GM12878 (cell line): ENCODE results near the gene GNAI2. TPM values are rescaled to one million over a fixed set of nuclear protein-coding genes. Genes with fewer than 3 reads are reported as not detected.
A peak's percentile ranks its signal among the peaks of the same experiment; 100 is the strongest.

ENCODE experiments used
- ATF3 ChIP-seq: IDR thresholded peaks from 2 replicates; pipeline ENCODE4 v1.6.1; 2011; ENCODE audit warnings: low read depth, mild to moderate bottlenecking, low read length, moderate library complexity, borderline replicate concordance; ENCODE audit errors: extremely low read depth
- ATF7 ChIP-seq: fragments of 450-650 bp; IDR thresholded peaks from 2 replicates; pipeline ENCODE4 v1.6.1; 2016; ENCODE audit warnings: low read depth, mild to moderate bottlenecking
- BACH1 ChIP-seq: fragments of 450-650 bp; IDR thresholded peaks from 2 replicates; pipeline ENCODE4 v1.6.1; 2017; ENCODE audit warnings: mild to moderate bottlenecking, borderline replicate concordance
- BHLHE40 ChIP-seq, 2 experiments: fragments of 450-650 bp in 1 of 2; IDR thresholded peaks; 2 replicates each; pipeline ENCODE4 v1.6.1; 2011 to 2017; ENCODE audit warnings: low read depth in 2 of 2, borderline replicate concordance in 1 of 2, improper control_type of control experiment in 1 of 2, low read length in 1 of 2, mild to moderate bottlenecking in 1 of 2
- CEBPB ChIP-seq, 2 experiments: fragments of 150-350 bp in 1 of 2; IDR thresholded peaks; 2 replicates each; pipeline ENCODE4 v1.6.1; 2012 to 2014; ENCODE audit warnings: low read depth in 2 of 2, low read length in 2 of 2, borderline replicate concordance in 1 of 2, inconsistent platforms in 1 of 2
- DPF2 ChIP-seq: fragments of 450-650 bp; IDR thresholded peaks from 2 replicates; pipeline ENCODE4 v1.6.1; 2017; ENCODE audit warnings: mild to moderate bottlenecking
- EED ChIP-seq: sonication (generic); IDR thresholded peaks from 2 replicates; pipeline ENCODE4 v1.6.1; 2016; ENCODE audit warnings: antibody characterized with exemption, low read depth
- EGR1 ChIP-seq, 2 experiments: IDR thresholded peaks; 1 replicate in 1 of 2; 2 replicates in 1 of 2; pipeline ENCODE4 v1.6.1; 2011 to 2012; ENCODE audit warnings: low read depth in 2 of 2, low read length in 2 of 2, borderline replicate concordance in 1 of 2, mild to moderate bottlenecking in 1 of 2, moderate library complexity in 1 of 2
- EP300 ChIP-seq, 2 experiments: fragments of 150-350 bp in 1 of 2; IDR thresholded peaks; 2 replicates each; pipeline ENCODE4 v1.6.1; 2011 to 2012; ENCODE audit warnings: low read depth in 2 of 2, low read length in 2 of 2, borderline replicate concordance in 1 of 2, improper control_type of control experiment in 1 of 2, inconsistent platforms in 1 of 2; ENCODE audit not compliant: control insufficient read depth in 1 of 2
- EZH2 ChIP-seq: IDR thresholded peaks from 2 replicates; pipeline ENCODE4 v1.6.1; 2012; ENCODE audit warnings: low read depth, mild to moderate bottlenecking, control low read depth, inconsistent platforms, low read length, borderline replicate concordance; ENCODE audit not compliant: control insufficient read depth
- FOS ChIP-seq: IDR thresholded peaks from 3 replicates; pipeline ENCODE4 v1.6.1; 2011; ENCODE audit warnings: borderline replicate concordance; ENCODE audit not compliant: insufficient read length; ENCODE audit errors: extremely low read depth
- FOXK2 ChIP-seq: fragments of 450-650 bp; IDR thresholded peaks from 2 replicates; pipeline ENCODE4 v1.6.1; 2017; ENCODE audit warnings: mild to moderate bottlenecking, moderate library complexity
- HDAC2 ChIP-seq: fragments of 200-600 bp; sonication (generic); IDR thresholded peaks from 2 replicates; pipeline ENCODE4 v1.6.1; 2017
- HDAC6 ChIP-seq: fragments of 200-600 bp; sonication (generic); IDR thresholded peaks from one replicate; pipeline ENCODE4 v1.8.0; 2017; ENCODE audit warnings: antibody characterized with exemption; ENCODE audit not compliant: unreplicated experiment
- MEF2A ChIP-seq: IDR thresholded peaks from 2 replicates; pipeline ENCODE4 v1.6.1; 2011; ENCODE audit warnings: low read depth, mild to moderate bottlenecking, low read length, moderate library complexity; ENCODE audit not compliant: insufficient read depth
- NR2C2 ChIP-seq: IDR thresholded peaks from 2 replicates; pipeline ENCODE4 v1.6.1; 2011; ENCODE audit warnings: borderline replicate concordance, low read depth; ENCODE audit not compliant: control insufficient read depth, insufficient read length
- PBX3 ChIP-seq: IDR thresholded peaks from 2 replicates; pipeline ENCODE4 v1.6.1; 2011; ENCODE audit warnings: mild to moderate bottlenecking, low read depth, low read length, moderate library complexity; ENCODE audit not compliant: insufficient replicate concordance
- POLR2A ChIP-seq: IDR thresholded peaks from 2 replicates; pipeline ENCODE4 v1.6.1; 2011; ENCODE audit warnings: low read depth, mild to moderate bottlenecking, low read length
- RAD21 ChIP-seq: IDR thresholded peaks from 2 replicates; pipeline ENCODE4 v1.6.1; 2011; ENCODE audit warnings: mild to moderate bottlenecking, low read depth, low read length, moderate library complexity; ENCODE audit not compliant: insufficient read depth
- SREBF1 ChIP-seq: IDR thresholded peaks from 2 replicates; pipeline ENCODE4 v1.6.1; 2012; ENCODE audit warnings: mild to moderate bottlenecking, low read length
- STAT3 ChIP-seq: IDR thresholded peaks from 2 replicates; pipeline ENCODE4 v1.6.1; 2011; ENCODE audit warnings: low read depth, low read length, improper control_type of control experiment
- USF2 ChIP-seq: IDR thresholded peaks from 2 replicates; pipeline ENCODE4 v1.6.1; 2011; ENCODE audit warnings: low read depth, low read length, improper control_type of control experiment, borderline replicate concordance
- YBX1 ChIP-seq: fragments of 450-650 bp; IDR thresholded peaks from 2 replicates; pipeline ENCODE4 v1.6.1; 2016; ENCODE audit warnings: antibody characterized with exemption
- ZBTB11 ChIP-seq: fragments of 450-650 bp; formaldehyde crosslinking; IDR thresholded peaks from 2 replicates; pipeline ENCODE4 v1.5.0; 2022; ENCODE audit warnings: mild to moderate bottlenecking, missing genetic modification characterization
- ZSCAN29 ChIP-seq: fragments of 450-650 bp; IDR thresholded peaks from 2 replicates; pipeline ENCODE4 v1.6.1; 2017; ENCODE audit warnings: mild to moderate bottlenecking, moderate library complexity
- polyA plus RNA-seq, 11 experiments: library from polyadenylated mRNA; depleted of rRNA in 4 of 11; unstranded in 6 of 11; stranded (reverse) in 5 of 11; fragments of >200 nt; fragmentation: Nextera tagmentation in 4 of 11; fragmentation: Illumina TruSeq in 1 of 11; extraction: Ambion mirVana in 4 of 11; extraction: Trizol in 1 of 11; gene quantifications; 1 replicate in 1 of 11; 2 replicates in 10 of 11; pipeline versions ENCODE4 v1.2.1 to v1.2.3, GENCODE V29; 2011 to 2016; ENCODE audit warnings: inconsistent platforms in 2 of 11, missing spikeins in 2 of 11, low read depth in 1 of 11
- total RNA-seq, 4 experiments: library from RNA; depleted of rRNA in 3 of 4; stranded (reverse); fragments of >200 nt in 3 of 4; fragmentation: Illumina TruSeq in 1 of 4; extraction: Trizol in 1 of 4; gene quantifications; 2 replicates each; pipeline versions ENCODE4 v1.2.1 to v1.2.3, GENCODE V29; 2013 to 2021

Gene GNAI2
- total and polyA plus RNA-seq, 10 of the 15 experiments (the other 5 are each of a cell fraction or from before 2014, with no cell fraction given): 5.0 to 346 (median 237) TPM

- TF ChIP-seq EGR1 (IDR thresholded peaks at IDR 0.05; ENCODE audit: borderline replicate concordance in 1 of 2, low read depth in 2 of 2, low read length in 2 of 2) (peak in 1 of 2 experiments; percentile 93; a peak in 2 of 3 replicates), PBX3 (no peak), SREBF1 (no peak), STAT3 (no peak), NR2C2 (no peak), ATF7 (no peak), MEF2A (no peak), EP300 (IDR thresholded peaks at IDR 0.05; ENCODE audit: borderline replicate concordance in 1 of 2, control insufficient read depth in 1 of 2, low read depth in 2 of 2, low read length in 2 of 2) (no peak), HDAC2 (no peak), HDAC6 (no peak), DPF2 (0 out of 2 replicates have a peak, but pooled peaks have one; percentile 41), ATF3 (no peak), EZH2 (no peak), USF2 (no peak), RAD21 (no peak), YBX1 (no peak), BACH1 (no peak; the same call in 1 of the 2 replicates), POLR2A (peak; percentile 86), BHLHE40 (IDR thresholded peaks at IDR 0.05; ENCODE audit: borderline replicate concordance in 1 of 2, low read depth in 2 of 2, low read length in 1 of 2) (peak; percentile 31 to 70; a peak in 3 of 4 replicates), ZBTB11 (CRISPR knock-in tag) (no peak), CEBPB (IDR thresholded peaks at IDR 0.05; ENCODE audit: borderline replicate concordance in 1 of 2, low read depth in 2 of 2, low read length in 2 of 2) (no peak), FOXK2 (no peak), ZSCAN29 (no peak), EED (no peak), FOS (no peak)
Observed at GRCh38 chr3:50237754-50238548, 1.9 kb downstream of the GNAI2 start (continued).
